Hepatocyte (in vitro differentiated cells): ENCODE measurements around the gene PHYKPL. TPM values are rescaled to one million over a fixed set of nuclear protein-coding genes. Genes with fewer than 3 reads are reported as not detected.

Source experiments
- DNase-seq: peaks from one replicate; pipeline ENCODE4 v3.0.0-alpha.2; 2016; ENCODE audit warnings: low spot score
- H2AFZ ChIP-seq: fragments of 200-600 bp; sonication (generic); 2 replicates; pipeline ENCODE4 v1.6.0; 2016; ENCODE audit warnings: antibody characterized with exemption, mild to moderate bottlenecking
- H3K27ac ChIP-seq: fragments of 200-600 bp; sonication (generic); 2 replicates; pipeline ENCODE4 v1.5.1; 2016; ENCODE audit warnings: mild to moderate bottlenecking
- H3K27me3 ChIP-seq: fragments of 200-600 bp; sonication (generic); 2 replicates; pipeline ENCODE4 v1.6.1; 2016
- H3K36me3 ChIP-seq: fragments of 200-600 bp; sonication (generic); replicated peaks from 2 replicates; pipeline ENCODE4 v1.5.1; 2016; ENCODE audit warnings: low read depth; ENCODE audit not compliant: insufficient read depth
- H3K4me1 ChIP-seq: fragments of 200-600 bp; sonication (generic); 2 replicates; pipeline ENCODE4 v1.5.1; 2016; ENCODE audit warnings: mild to moderate bottlenecking, moderate library complexity; ENCODE audit not compliant: insufficient read depth
- H3K4me2 ChIP-seq: fragments of 200-600 bp; sonication (generic); 2 replicates; pipeline ENCODE4 v1.6.0; 2016
- H3K4me3 ChIP-seq: fragments of 200-600 bp; sonication (generic); 2 replicates; pipeline ENCODE4 v1.5.1; 2016; ENCODE audit warnings: mild to moderate bottlenecking
- H3K79me2 ChIP-seq: fragments of 200-600 bp; sonication (generic); 2 replicates; pipeline ENCODE4 v1.6.0; 2017; ENCODE audit warnings: mild to moderate bottlenecking
- H3K9me2 ChIP-seq: fragments of 200-600 bp; sonication (generic); replicated peaks from 2 replicates; pipeline ENCODE4 v1.6.0; 2017; ENCODE audit warnings: mild to moderate bottlenecking; ENCODE audit not compliant: insufficient read depth
- H3K9me3 ChIP-seq: fragments of 200-600 bp; sonication (generic); 2 replicates; pipeline ENCODE4 v1.5.1; 2016; ENCODE audit warnings: low read depth, mild to moderate bottlenecking
- H4K20me1 ChIP-seq: fragments of 200-600 bp; sonication (generic); 2 replicates; pipeline ENCODE4 v1.6.0; 2016; ENCODE audit warnings: mild to moderate bottlenecking; ENCODE audit not compliant: insufficient read depth, poor library complexity, severe bottlenecking
- EZH2 ChIP-seq: fragments of 200-600 bp; sonication (generic); IDR thresholded peaks from 2 replicates; pipeline ENCODE4 v1.6.1; 2016; ENCODE audit warnings: antibody characterized with exemption, mild to moderate bottlenecking, borderline replicate concordance
- EZH2phosphoT487 ChIP-seq: fragments of 200-600 bp; sonication (generic); IDR thresholded peaks from one replicate; pipeline ENCODE4 v1.6.1; 2018; ENCODE audit warnings: antibody characterized with exemption, mild to moderate bottlenecking, low read depth, moderate library complexity; ENCODE audit not compliant: unreplicated experiment, severe bottlenecking
- WGBS: methylation state at CpG from one replicate; pipeline ENCODE4 v1.1.6; 2016; ENCODE audit warnings: low lambda C conversion rate; ENCODE audit errors: missing lambda C conversion rate; 5-methylcytosine and 5-hydroxymethylcytosine counted together
- polyA plus RNA-seq: library from polyadenylated mRNA; unstranded; fragments of >200 nt; fragmentation: Nextera tagmentation; extraction: Ambion mirVana; gene quantifications from 2 replicates; pipeline ENCODE4 v1.2.1, GENCODE V29; 2016
- total RNA-seq: library from RNA; depleted of rRNA; stranded (reverse); fragments of >200 nt; gene quantifications from 2 replicates; pipeline ENCODE4 v1.2.3, GENCODE V29; 2014
- TF ChIP-seq, protein P1 (sequence below): fragments of 200-600 bp; sonication (generic); IDR thresholded peaks from 2 replicates; pipeline ENCODE4 v1.5.1; 2016; ENCODE audit warnings: antibody characterized with exemption, mild to moderate bottlenecking; ENCODE audit not compliant: poor library complexity

The PHYKPL gene
- total and polyA plus RNA-seq, 2 experiments from 2014 or later, result 40.3 to 60.0 TPM

DNA sequence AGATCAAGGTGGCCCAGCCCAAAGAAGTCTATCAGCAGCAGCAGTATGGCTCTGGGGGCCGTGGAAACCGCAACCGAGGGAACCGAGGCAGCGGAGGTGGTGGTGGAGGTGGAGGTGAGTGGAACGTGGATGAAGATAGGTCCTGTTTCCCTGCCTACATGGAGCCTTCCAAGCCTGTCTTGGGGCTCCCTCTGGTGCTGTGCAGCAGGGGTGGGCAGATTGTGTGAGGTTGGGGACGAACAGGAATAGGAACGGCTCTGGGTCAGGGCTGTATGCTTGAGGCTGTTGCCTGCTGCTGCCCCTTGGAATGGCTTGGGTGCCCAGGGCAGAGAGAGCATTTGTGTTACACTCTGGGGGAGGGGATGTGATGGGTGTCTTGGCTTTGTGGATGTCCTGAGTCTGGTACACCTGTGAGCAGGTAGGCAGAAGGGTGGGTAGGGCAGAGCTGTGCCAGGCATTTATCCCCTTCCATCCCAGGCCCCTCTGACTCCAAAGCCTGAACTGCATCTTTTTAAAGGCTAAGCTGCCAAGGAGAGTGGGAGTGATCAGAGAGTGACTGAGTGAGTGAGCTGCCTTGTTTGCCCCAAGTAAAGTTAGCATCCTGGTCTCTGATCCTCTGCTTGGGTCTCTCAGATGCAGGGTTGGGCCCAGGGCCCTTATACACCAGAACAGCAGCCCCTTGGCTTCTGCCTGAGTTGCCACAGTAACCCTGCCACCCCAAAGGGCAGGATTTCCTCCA, 23.1 kb downstream of the PHYKPL start:
- no peak for DNase-seq
- H2AFZ ChIP-seq, result no peak overlapping the region
- no peak overlapping the region for H3K27ac ChIP-seq
- no peaks in the 10 kb centered on the region for H3K27me3 ChIP-seq
- WGBS, result 90% methylated on average over 8 of the region's 8 CpGs
- H3K4me2 ChIP-seq, result no peak overlapping the region
- no peaks in the 10 kb centered on the region for H3K36me3 ChIP-seq
- no peak overlapping the region for H3K4me3 ChIP-seq
- no peaks in the 10 kb centered on the region for H3K9me2 ChIP-seq
- H4K20me1 ChIP-seq, result peaks cover 54% of the 10 kb centered on the region
- no peaks in the 10 kb centered on the region for H3K9me3 ChIP-seq
- TF ChIP-seq EZH2, result no peak
- no peak for TF ChIP-seq EZH2phosphoT487
- TF ChIP-seq, protein P1, sequence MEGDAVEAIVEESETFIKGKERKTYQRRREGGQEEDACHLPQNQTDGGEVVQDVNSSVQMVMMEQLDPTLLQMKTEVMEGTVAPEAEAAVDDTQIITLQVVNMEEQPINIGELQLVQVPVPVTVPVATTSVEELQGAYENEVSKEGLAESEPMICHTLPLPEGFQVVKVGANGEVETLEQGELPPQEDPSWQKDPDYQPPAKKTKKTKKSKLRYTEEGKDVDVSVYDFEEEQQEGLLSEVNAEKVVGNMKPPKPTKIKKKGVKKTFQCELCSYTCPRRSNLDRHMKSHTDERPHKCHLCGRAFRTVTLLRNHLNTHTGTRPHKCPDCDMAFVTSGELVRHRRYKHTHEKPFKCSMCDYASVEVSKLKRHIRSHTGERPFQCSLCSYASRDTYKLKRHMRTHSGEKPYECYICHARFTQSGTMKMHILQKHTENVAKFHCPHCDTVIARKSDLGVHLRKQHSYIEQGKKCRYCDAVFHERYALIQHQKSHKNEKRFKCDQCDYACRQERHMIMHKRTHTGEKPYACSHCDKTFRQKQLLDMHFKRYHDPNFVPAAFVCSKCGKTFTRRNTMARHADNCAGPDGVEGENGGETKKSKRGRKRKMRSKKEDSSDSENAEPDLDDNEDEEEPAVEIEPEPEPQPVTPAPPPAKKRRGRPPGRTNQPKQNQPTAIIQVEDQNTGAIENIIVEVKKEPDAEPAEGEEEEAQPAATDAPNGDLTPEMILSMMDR, result no peak
- peaks cover 42% of the 10 kb centered on the region for H3K79me2 ChIP-seq
- peaks cover 43% of the 10 kb centered on the region for H3K4me1 ChIP-seq

DNA sequence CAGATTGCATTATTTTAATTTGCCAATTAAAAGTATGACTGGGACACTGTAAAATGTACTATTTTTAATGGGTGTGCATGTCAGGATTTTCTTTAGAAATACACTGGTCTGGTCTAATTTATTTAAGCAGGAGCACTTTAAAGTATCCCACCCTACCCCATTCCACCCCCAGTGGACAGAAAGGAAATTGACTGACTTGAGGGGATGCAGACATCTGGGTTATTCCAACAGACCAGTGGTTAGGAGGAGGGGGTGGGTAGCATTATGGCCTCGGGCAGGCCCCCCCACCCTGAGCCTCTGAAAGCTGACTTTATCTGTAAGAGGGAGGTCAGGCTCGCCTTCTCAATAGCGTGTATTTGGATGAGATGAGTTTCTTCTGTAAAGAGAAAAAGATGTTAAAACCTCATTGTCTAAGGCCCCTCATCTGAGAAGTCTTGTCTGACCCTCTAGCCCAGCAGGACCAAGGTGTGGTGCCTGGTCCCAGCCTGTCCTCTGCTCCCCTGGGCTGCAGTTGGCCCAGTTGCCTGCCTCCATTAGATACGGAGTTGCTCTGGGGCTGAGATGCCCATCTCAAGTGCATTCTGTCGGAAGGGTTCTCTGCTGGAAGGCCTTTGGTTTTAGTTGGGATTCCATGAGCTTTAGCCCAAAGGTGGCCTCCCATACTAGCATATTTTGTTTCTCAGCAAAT, 23.9 kb downstream of the PHYKPL start:
- peaks cover 42% of the 10 kb centered on the region for H3K79me2 ChIP-seq
- DNase-seq, result no peak
- no peak overlapping the region for H3K4me3 ChIP-seq
- no peaks in the 10 kb centered on the region for H3K9me2 ChIP-seq
- H2AFZ ChIP-seq, result no peak overlapping the region
- no peaks in the 10 kb centered on the region for H3K9me3 ChIP-seq
- no peaks in the 10 kb centered on the region for H3K36me3 ChIP-seq
- no peaks in the 10 kb centered on the region for H3K27me3 ChIP-seq
- peaks cover 54% of the 10 kb centered on the region for H4K20me1 ChIP-seq
- peaks cover 36% of the 10 kb centered on the region for H3K4me1 ChIP-seq
- TF ChIP-seq, protein P1, result peak; percentile 5
- TF ChIP-seq EZH2phosphoT487, result no peak
- no peak for TF ChIP-seq EZH2
- H3K4me2 ChIP-seq, result no peak overlapping the region
- WGBS, result 84% methylated on average over 5 of the region's 5 CpGs
- no peak overlapping the region for H3K27ac ChIP-seq

DNA sequence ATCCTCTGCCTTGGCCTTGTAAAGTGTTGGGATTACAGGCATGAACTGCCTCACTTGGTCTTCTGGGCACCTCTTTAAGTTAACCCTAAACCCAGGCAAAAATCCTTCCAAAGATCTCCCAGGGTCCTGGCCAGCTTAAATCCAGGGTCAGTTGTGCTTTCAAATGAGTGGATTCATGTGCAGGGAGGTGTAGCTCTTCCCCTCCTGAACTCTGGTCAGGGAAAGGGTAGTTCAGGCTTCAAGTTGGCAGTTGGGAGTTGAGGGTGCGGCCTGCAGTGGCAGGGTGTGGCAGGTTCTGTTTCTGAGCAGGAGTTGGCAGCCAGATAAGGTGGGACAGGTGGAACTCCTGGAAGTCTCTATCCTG, 24.7 kb downstream of the PHYKPL start:
- Histone ChIP-seq H3K36me3 (no peaks in the 10 kb centered on the region), H3K79me2 (peaks cover 42% of the 10 kb centered on the region)
- TF ChIP-seq, protein P1, result no peak
- TF ChIP-seq EZH2, result no peak
- TF ChIP-seq EZH2phosphoT487, result no peak

More for the DNA sequence above, 24.7 kb downstream of the PHYKPL start:
- H2AFZ ChIP-seq, result no peak overlapping the region
- H3K9me2 ChIP-seq, result no peaks in the 10 kb centered on the region
- 95% methylated on average over 1 of the region's 1 CpG for WGBS
- H3K27ac ChIP-seq, result peak overlapping the region; percentile 40
- no peaks in the 10 kb centered on the region for H3K27me3 ChIP-seq
- H3K9me3 ChIP-seq, result no peaks in the 10 kb centered on the region
- peak overlapping the region; percentile 25 for H3K4me2 ChIP-seq
- DNase-seq, result no peak
- H4K20me1 ChIP-seq, result peaks cover 51% of the 10 kb centered on the region
- H3K4me1 ChIP-seq, result peaks cover 30% of the 10 kb centered on the region
- H3K4me3 ChIP-seq, result no peak overlapping the region
